H1 (cell line): ENCODE results near the gene GPM6B. TPM values are rescaled to one million over a fixed set of nuclear protein-coding genes. Genes with fewer than 3 reads are reported as not detected.

ENCODE experiments used
- CTCF ChIA-PET: fragments of 300-600 bp; sonication (Branson Sonifier 250); formaldehyde crosslinking; loops from one replicate; lab custom pipeline; 2021; ENCODE audit not compliant: partially characterized antibody; lab: Charles Lee
- POLR2A ChIA-PET: fragments of 300-600 bp; sonication (Branson Sonifier 250); formaldehyde crosslinking; loops from one replicate; lab custom pipeline; 2021; ENCODE audit warnings: inconsistent platforms; ENCODE audit not compliant: partially characterized antibody; lab: Charles Lee
- DNase-seq, 2 experiments: peaks; one replicate each; pipeline versions ENCODE4 v3.0.0 to v3.0.0-alpha.2; 2010 to 2022; ENCODE audit warnings: low spot score in 2 of 2, low read depth in 1 of 2, mixed read lengths in 1 of 2
- FAIRE-seq: peaks from 2 replicates; lab custom pipeline; 2011; peaks lifted over from hg19 to GRCh38; lab: Jason Lieb, UNC
- H2AFZ ChIP-seq: 2 replicates; pipeline ENCODE4 v1.8.1; 2012; ENCODE audit warnings: low read length, inconsistent platforms
- H2AK5ac ChIP-seq: 2 replicates; pipeline ENCODE4 v1.6.1; 2013; ENCODE audit warnings: low read depth, low read length
- H2BK120ac ChIP-seq: replicated peaks from 2 replicates; pipeline ENCODE3; 2013; ENCODE audit warnings: low read depth, low read length, inconsistent platforms
- H2BK12ac ChIP-seq: 2 replicates; pipeline ENCODE4 v1.6.1; 2013; ENCODE audit warnings: low read depth, low read length
- H2BK15ac ChIP-seq: 2 replicates; pipeline ENCODE4 v1.6.1; 2013; ENCODE audit warnings: low read length
- H2BK20ac ChIP-seq: 2 replicates; pipeline ENCODE4 v1.6.1; 2013; ENCODE audit warnings: low read length
- H2BK5ac ChIP-seq: 2 replicates; pipeline ENCODE4 v1.6.1; 2013; ENCODE audit warnings: low read depth, low read length
- H3K14ac ChIP-seq: 2 replicates; pipeline ENCODE4 v1.6.1; 2013; ENCODE audit warnings: inconsistent platforms; ENCODE audit not compliant: insufficient read length
- H3K18ac ChIP-seq: 2 replicates; pipeline ENCODE4 v1.6.1; 2013; ENCODE audit warnings: low read length; ENCODE audit errors: extremely low read depth
- H3K23ac ChIP-seq: 2 replicates; pipeline ENCODE4 v1.6.1; 2013; ENCODE audit warnings: inconsistent platforms; ENCODE audit not compliant: insufficient read length
- H3K23me2 ChIP-seq: 2 replicates; pipeline ENCODE4 v1.6.1; 2013; ENCODE audit warnings: low read depth, low read length
- H3K27ac ChIP-seq: 2 replicates; pipeline ENCODE4 v1.6.1; 2011; ENCODE audit warnings: low read depth, low read length, inconsistent platforms
- H3K27me3 ChIP-seq, 4 experiments: replicated peaks in 1 of 4; 1 replicate in 1 of 4; 2 replicates in 3 of 4; pipeline versions ENCODE4 v1.6.1 to v1.8.1; 2011 to 2013; ENCODE audit warnings: low read length in 3 of 4, mild to moderate bottlenecking in 3 of 4, inconsistent platforms in 2 of 4, mixed read lengths in 2 of 4, moderate library complexity in 1 of 4; ENCODE audit not compliant: control insufficient read depth in 3 of 4, insufficient read depth in 3 of 4; ENCODE audit errors: extremely low read depth in 1 of 4
- H3K36me3 ChIP-seq, 4 experiments: 2 replicates each; pipeline versions ENCODE4 v1.6.1 to v1.8.1; 2011 to 2013; ENCODE audit warnings: mild to moderate bottlenecking in 4 of 4, low read length in 3 of 4, moderate library complexity in 2 of 4, control low read depth in 1 of 4, inconsistent platforms in 1 of 4; ENCODE audit not compliant: insufficient read depth in 4 of 4, control insufficient read depth in 2 of 4
- H3K4ac ChIP-seq: replicated peaks from 2 replicates; pipeline ENCODE3; 2013; ENCODE audit warnings: low read length, low read depth, mixed read lengths, inconsistent platforms; ENCODE audit not compliant: insufficient read length
- H3K4me1 ChIP-seq, 4 experiments: replicated peaks in 1 of 4; 1 replicate in 1 of 4; 2 replicates in 3 of 4; pipeline versions ENCODE4 v1.6.1 to v1.8.1; 2011 to 2013; ENCODE audit warnings: low read length in 3 of 4, inconsistent platforms in 2 of 4, mixed read lengths in 1 of 4; ENCODE audit not compliant: insufficient read depth in 4 of 4, control insufficient read depth in 3 of 4
- H3K4me2 ChIP-seq, 2 experiments: 2 replicates each; pipeline versions ENCODE4 v1.6.1 to v1.8.1; 2011 to 2013; ENCODE audit warnings: low read depth in 2 of 2, low read length in 2 of 2, control low read depth in 1 of 2, inconsistent platforms in 1 of 2, mild to moderate bottlenecking in 1 of 2; ENCODE audit not compliant: insufficient read depth in 1 of 2
- H3K4me3 ChIP-seq, 4 experiments: fragments of 200-600, 300-600 bp in 1 of 4; sonication (generic), shearing (Covaris generic), sonication (Bioruptor Twin) in 1 of 4; 2 replicates each; pipeline versions ENCODE4 v1.5.1 to v1.8.1; 2011 to 2016; ENCODE audit warnings: low read length in 4 of 4, low read depth in 3 of 4, control low read depth in 2 of 4, inconsistent platforms in 2 of 4, mild to moderate bottlenecking in 2 of 4, mixed read lengths in 1 of 4, moderate library complexity in 1 of 4; ENCODE audit not compliant: insufficient read depth in 2 of 4; ENCODE audit errors: extremely low read depth in 1 of 4
- H3K56ac ChIP-seq: replicated peaks from 2 replicates; pipeline ENCODE3; 2013; ENCODE audit warnings: low read depth, mild to moderate bottlenecking, mixed read lengths, low read length, inconsistent platforms; ENCODE audit not compliant: insufficient read length
- H3K79me1 ChIP-seq: 2 replicates; pipeline ENCODE4 v1.6.1; 2013; ENCODE audit warnings: low read depth, low read length, control low read depth
- H3K79me2 ChIP-seq, 2 experiments: 2 replicates each; pipeline versions ENCODE4 v1.6.1 to v1.8.1; 2012 to 2013; ENCODE audit warnings: low read length in 2 of 2, mild to moderate bottlenecking in 2 of 2, inconsistent platforms in 1 of 2; ENCODE audit not compliant: insufficient read depth in 2 of 2, control insufficient read depth in 1 of 2
- H3K9ac ChIP-seq, 4 experiments: replicated peaks in 1 of 4; 1 replicate in 1 of 4; 2 replicates in 3 of 4; pipeline versions ENCODE4 v1.6.1 to v1.8.1; 2011 to 2013; ENCODE audit warnings: low read depth in 3 of 4, low read length in 3 of 4, control low read depth in 2 of 4, mild to moderate bottlenecking in 2 of 4, moderate library complexity in 2 of 4, inconsistent platforms in 1 of 4; ENCODE audit errors: extremely low read depth in 1 of 4
- H3K9me3 ChIP-seq, 2 experiments: 2 replicates each; pipeline versions ENCODE4 v1.6.1 to v1.8.1; 2012 to 2013; ENCODE audit warnings: mild to moderate bottlenecking in 2 of 2, moderate library complexity in 2 of 2, control low read depth in 1 of 2, inconsistent platforms in 1 of 2, low read depth in 1 of 2, low read length in 1 of 2, mixed read lengths in 1 of 2; ENCODE audit not compliant: insufficient read depth in 2 of 2
- H4K20me1 ChIP-seq, 2 experiments: replicated peaks in 1 of 2; 2 replicates each; pipeline versions ENCODE3 to v1.8.1; 2011 to 2013; ENCODE audit warnings: inconsistent platforms in 2 of 2, low read length in 2 of 2, mild to moderate bottlenecking in 1 of 2; ENCODE audit not compliant: insufficient read depth in 2 of 2, control insufficient read depth in 1 of 2
- H4K5ac ChIP-seq: 2 replicates; pipeline ENCODE4 v1.6.1; 2013; ENCODE audit warnings: low read length, low read depth, mixed read lengths, inconsistent platforms; ENCODE audit not compliant: insufficient read length
- H4K8ac ChIP-seq: 2 replicates; pipeline ENCODE4 v1.8.0; 2013; ENCODE audit warnings: mild to moderate bottlenecking, moderate library complexity, low read length, inconsistent platforms; ENCODE audit not compliant: insufficient read depth; ENCODE audit errors: extremely low read depth
- H4K91ac ChIP-seq: replicated peaks from 2 replicates; pipeline ENCODE3; 2013; ENCODE audit warnings: low read length, mixed read lengths, inconsistent platforms; ENCODE audit not compliant: insufficient read length
- ASH2L ChIP-seq: fragments of 200-600, 300-600 bp; sonication (generic); IDR thresholded peaks from one replicate; pipeline ENCODE4 v1.7.1; 2017; ENCODE audit warnings: low read length
- BRCA1 ChIP-seq: IDR thresholded peaks from 2 replicates; pipeline ENCODE4 v1.6.1; 2012; ENCODE audit warnings: low read depth, low read length, improper control_type of control experiment
- CTCF ChIP-seq, 3 experiments: IDR thresholded peaks; 1 replicate in 2 of 3; 2 replicates in 1 of 3; pipeline versions ENCODE4 v1.5.1 to v1.6.1; 2011; ENCODE audit warnings: low read length in 3 of 3, mild to moderate bottlenecking in 3 of 3, inconsistent platforms in 2 of 3, low read depth in 1 of 3, moderate library complexity in 1 of 3; ENCODE audit not compliant: insufficient read depth in 1 of 3; ENCODE audit errors: control extremely low read depth in 1 of 3
- E2F6 ChIP-seq: IDR thresholded peaks from 2 replicates; pipeline ENCODE4 v1.6.1; 2012; ENCODE audit warnings: inconsistent platforms
- KDM4A ChIP-seq: IDR thresholded peaks from one replicate; pipeline ENCODE4 v1.7.1; 2012; ENCODE audit warnings: low read depth, mild to moderate bottlenecking, moderate library complexity, low read length, inconsistent platforms; ENCODE audit not compliant: severe bottlenecking
- POU5F1 ChIP-seq: IDR thresholded peaks from 2 replicates; pipeline ENCODE4 v1.6.1; 2011; ENCODE audit warnings: low read depth, mild to moderate bottlenecking, low read length, moderate library complexity
- RBBP5 ChIP-seq: IDR thresholded peaks from 2 replicates; pipeline ENCODE4 v1.7.1; 2012; ENCODE audit warnings: low read depth, mild to moderate bottlenecking, inconsistent platforms, low read length, moderate library complexity, borderline replicate concordance
- TAF1 ChIP-seq: IDR thresholded peaks from 2 replicates; pipeline ENCODE4 v1.6.1; 2011; ENCODE audit warnings: mild to moderate bottlenecking, low read depth, low read length
- TBP ChIP-seq: IDR thresholded peaks from 2 replicates; pipeline ENCODE4 v1.6.1; 2011; ENCODE audit warnings: low read depth, low read length, improper control_type of control experiment
- YY1 ChIP-seq: IDR thresholded peaks from 2 replicates; pipeline ENCODE4 v1.6.1; 2011; ENCODE audit warnings: low read depth, mild to moderate bottlenecking, low read length
- WGBS, 2 experiments: shearing (Covaris generic) in 1 of 2; methylation state at CpG; one replicate each; pipeline versions ENCODE4 v1.1.6 to v1.1.7; 2013 to 2015; ENCODE audit warnings: low lambda C conversion rate in 2 of 2, mixed read lengths in 2 of 2, inconsistent platforms in 1 of 2, low coverage in 1 of 2, missing lambda C conversion rate in 1 of 2; ENCODE audit not compliant: insufficient replicate concordance in 2 of 2, insufficient coverage in 1 of 2, insufficient read length in 1 of 2; ENCODE audit errors: extremely low coverage in 1 of 2, missing lambda C conversion rate in 1 of 2; 5-methylcytosine and 5-hydroxymethylcytosine counted together
- polyA plus RNA-seq, 7 experiments: library from polyadenylated mRNA; depleted of rRNA in 3 of 7; stranded (reverse) in 5 of 7; unstranded in 2 of 7; fragments of >200 nt in 5 of 7; fragments of 200-250 nt in 2 of 7; gene quantifications; 1 replicate in 5 of 7; 2 replicates in 1 of 7; 4 replicates in 1 of 7; pipeline versions ENCODE4 v1.2.1 to v1.2.3, GENCODE V29; 2011 to 2013; ENCODE audit warnings: missing spikeins in 2 of 7, mixed read lengths in 2 of 7
- total RNA-seq: library from RNA; stranded (reverse); fragmentation: NEBNext Ultra II Directional; extraction: Animal tissue kit (Norgen Biotek cat#: 25700); gene quantifications from 2 replicates; pipeline ENCODE4 v1.2.1, GENCODE V29; 2021
- TF ChIP-seq, protein P1 (sequence below): IDR thresholded peaks from 2 replicates; pipeline ENCODE4 v1.6.1; 2011; ENCODE audit warnings: low read depth, mild to moderate bottlenecking, low read length; ENCODE audit not compliant: insufficient read depth

GPM6B gene
- total and polyA plus RNA-seq, 2 of the 8 experiments (the other 6 are each of a cell fraction or from before 2014, with no cell fraction given): 132 to 175 TPM

DNA sequence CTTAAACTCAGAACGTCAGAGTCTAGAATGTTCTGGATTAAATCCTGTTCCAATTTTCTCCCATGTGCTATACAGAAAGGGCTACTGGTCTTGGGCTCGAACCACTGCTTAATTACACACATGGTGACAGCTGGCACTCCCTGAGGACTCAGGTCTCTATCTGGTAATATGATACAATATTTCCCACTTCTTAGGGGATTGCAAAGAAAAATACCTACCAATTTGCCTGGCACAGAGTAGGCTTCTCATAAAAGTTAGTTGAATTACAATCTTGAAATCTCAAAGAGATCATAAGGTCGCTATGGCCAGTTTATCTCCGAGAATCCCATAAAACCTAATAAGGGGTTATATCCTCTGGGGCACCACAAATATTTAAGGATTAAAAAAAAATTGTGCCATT is 8.6 kb downstream of the GPM6B start:
- Histone ChIP-seq H3K27ac (no peak overlapping the region), H4K5ac (no peak overlapping the region), H3K4ac (no peak overlapping the region), H2BK12ac (no peak overlapping the region), H2BK5ac (no peak overlapping the region), H4K20me1 (no peaks in the 10 kb centered on the region), H3K14ac (no peak overlapping the region), H2AFZ (no peak overlapping the region), H2AK5ac (no peak overlapping the region), H3K9me3 (no peaks in the 10 kb centered on the region), H3K23ac (no peak overlapping the region), H3K23me2 (no peaks in the 10 kb centered on the region), H3K36me3 (no peaks in the 10 kb centered on the region), H2BK120ac (no peak overlapping the region), H2BK20ac (no peak overlapping the region), H3K9ac (no peak overlapping the region), H4K91ac (no peak overlapping the region), H2BK15ac (no peak overlapping the region), H3K79me2 (peaks cover 0 to 4% of the 10 kb centered on the region in 2 experiments; a peak in 2 of 4 replicates), H3K79me1 (no peaks in the 10 kb centered on the region; the same call in 1 of the 2 replicates), H3K56ac (no peak overlapping the region), H3K4me3 (no peak overlapping the region), H3K18ac (no peak overlapping the region), H3K27me3 (no peaks in the 10 kb centered on the region), H3K4me1 (peaks cover 0 to 3% (median 0%) of the 10 kb centered on the region in 4 experiments; a peak in 1 of 7 replicates), H4K8ac (no peak overlapping the region), H3K4me2 (no peak overlapping the region)
- DNase-seq: no peak
- FAIRE-seq: no peak
- POLR2A ChIA-PET: no interaction called here
- CTCF ChIA-PET: no interaction called here
- 87% methylated on average over 4 of the region's 4 CpGs; no CpG with 5 or more reads in 1 of the 2 experiments for WGBS, 2 experiments
- no peak for TF ChIP-seq ASH2L
- TF ChIP-seq BRCA1: no peak
- TF ChIP-seq YY1: no peak
- TF ChIP-seq TAF1: no peak
- TF ChIP-seq, protein P1, sequence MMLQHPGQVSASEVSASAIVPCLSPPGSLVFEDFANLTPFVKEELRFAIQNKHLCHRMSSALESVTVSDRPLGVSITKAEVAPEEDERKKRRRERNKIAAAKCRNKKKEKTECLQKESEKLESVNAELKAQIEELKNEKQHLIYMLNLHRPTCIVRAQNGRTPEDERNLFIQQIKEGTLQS: no peak
- TF ChIP-seq TBP: no peak
- TF ChIP-seq KDM4A: no peak
- no peak for TF ChIP-seq POU5F1
- TF ChIP-seq RBBP5: no peak
- no peak for TF ChIP-seq E2F6
- TF ChIP-seq CTCF (IDR thresholded peaks at IDR 0.05; ENCODE audit: control extremely low read depth in 1 of 3, insufficient read depth in 1 of 3, low read depth in 1 of 3, low read length in 3 of 3): no peak
